CD4-positive, alpha-beta memory T cell (primary cell): ENCODE measurements around the gene TAS1R3. TPM values are rescaled to one million over a fixed set of nuclear protein-coding genes. Genes with fewer than 3 reads are reported as not detected.

Experiments
- CTCF ChIA-PET: fragments of 350-600 bp; sonication (Branson Sonifier 250); formaldehyde crosslinking; loops from one replicate; lab custom pipeline; 2021; ENCODE audit warnings: inconsistent platforms; ENCODE audit not compliant: partially characterized antibody; lab: Charles Lee
- POLR2A ChIA-PET: fragments of 350-600 bp; sonication (Branson Sonifier 250); formaldehyde crosslinking; loops from one replicate; lab custom pipeline; 2021; ENCODE audit not compliant: partially characterized antibody; lab: Charles Lee
- DNase-seq, 5 donors: peaks; one replicate each; pipeline versions ENCODE4 v3.0.0 to v3.0.0-alpha.2; 2020 to 2022; ENCODE audit warnings: mixed read lengths in 1 of 5
- H3K27ac ChIP-seq: one replicate; pipeline ENCODE4 v1.7.0; 2013; ENCODE audit warnings: low read depth, low read length
- H3K27me3 ChIP-seq: 2 replicates; pipeline ENCODE4 v1.7.0; 2013; ENCODE audit warnings: mild to moderate bottlenecking, low read length, moderate library complexity; ENCODE audit not compliant: insufficient read depth
- H3K36me3 ChIP-seq: 2 replicates; pipeline ENCODE4 v1.7.0; 2013; ENCODE audit warnings: mild to moderate bottlenecking, low read length, moderate library complexity; ENCODE audit not compliant: insufficient read depth
- H3K4me1 ChIP-seq: 2 replicates; pipeline ENCODE4 v1.7.0; 2013; ENCODE audit warnings: mild to moderate bottlenecking, low read length, moderate library complexity; ENCODE audit not compliant: insufficient read depth
- H3K4me3 ChIP-seq, 2 donors: one replicate each; pipeline ENCODE4 v1.7.0; 2013; ENCODE audit warnings: low read length in 2 of 2, mild to moderate bottlenecking in 1 of 2
- H3K9me3 ChIP-seq, 2 donors: one replicate each; pipeline ENCODE4 v1.7.0; 2013; ENCODE audit warnings: low read length in 2 of 2, control low read depth in 1 of 2; ENCODE audit not compliant: control insufficient read depth in 1 of 2
- H3K27ac Mint-ChIP-seq, 7 donors: one replicate each; pipeline ENCODE4 v1.8.0; 2020 to 2021; ENCODE audit warnings: mixed read lengths in 7 of 7, mild to moderate bottlenecking in 6 of 7, inconsistent platforms in 3 of 7, moderate library complexity in 3 of 7
- H3K27me3 Mint-ChIP-seq, 2 donors: one replicate each; pipeline ENCODE4 v1.8.0; 2020 to 2021; ENCODE audit warnings: mixed read lengths in 2 of 2
- H3K36me3 Mint-ChIP-seq, 2 donors: one replicate each; pipeline ENCODE4 v1.8.0; 2020 to 2021; ENCODE audit warnings: mixed read lengths in 2 of 2, inconsistent platforms in 1 of 2, mild to moderate bottlenecking in 1 of 2
- H3K4me1 Mint-ChIP-seq, 4 donors: one replicate each; pipeline ENCODE4 v1.8.0; 2020 to 2021; ENCODE audit warnings: mixed read lengths in 4 of 4, mild to moderate bottlenecking in 1 of 4
- H3K4me3 Mint-ChIP-seq, 8 donors: one replicate each; pipeline ENCODE4 v1.8.0; 2020 to 2021; ENCODE audit warnings: mixed read lengths in 8 of 8, mild to moderate bottlenecking in 7 of 8, moderate library complexity in 6 of 8, inconsistent platforms in 3 of 8
- H3K9me3 Mint-ChIP-seq, 8 donors: one replicate each; pipeline ENCODE4 v1.8.0; 2020 to 2021; ENCODE audit warnings: mixed read lengths in 8 of 8, mild to moderate bottlenecking in 5 of 8, inconsistent platforms in 3 of 8, moderate library complexity in 1 of 8
- intact Hi-C: fragments of 100-400 bp; cut with micrococcal nuclease; formaldehyde crosslinking; loops from one replicate; pipeline ENCODE4 v1.15.1; 2023
- polyA plus RNA-seq, 2 donors: library from polyadenylated mRNA; unstranded; fragments of 300-500 nt; fragmentation: Illumina TruSeq; gene quantifications; one replicate each; pipeline ENCODE4 v1.2.3, GENCODE V29; 2021
- total RNA-seq, 2 experiments: library from RNA; stranded (reverse); gene quantifications; one replicate each; pipeline ENCODE4 v1.2.3, GENCODE V29; 2021

The TAS1R3 gene
- total and polyA plus RNA-seq, 4 experiments from 2014 or later, result 0.47 to 1.5 (median 1.5) TPM; not detected in 1

- no peaks in the 10 kb centered on the region for H3K4me1 ChIP-seq
- Mint-ChIP-seq H3K4me1 (peaks cover 0 to 1% (median 0%) of the 10 kb centered on the region in 4 donors), H3K4me3 (no peak overlapping the region), H3K36me3 (no peaks in the 10 kb centered on the region), H3K27ac (no peak overlapping the region), H3K9me3 (no peaks in the 10 kb centered on the region), H3K27me3 (no peaks in the 10 kb centered on the region)
- ChIA-PET CTCF (interaction anchor here (2.1 kb wide), 1 partner anchor 163 kb away, joined by 6 read pairs; no protein-coding TSS in a partner anchor), POLR2A (no interaction called here)
- no peak overlapping the region for H3K4me3 ChIP-seq
- no peaks in the 10 kb centered on the region for H3K36me3 ChIP-seq
- H3K27ac ChIP-seq, result no peak overlapping the region
- intact Hi-C loops, result no loop called here
- peak in 1 of 5 donors; percentile 22 for DNase-seq
- no peaks in the 10 kb centered on the region for H3K27me3 ChIP-seq
- H3K9me3 ChIP-seq, result no peaks in the 10 kb centered on the region
These were observed 45.3 kb upstream of the TAS1R3 start for GRCh38 chr1:1285611-1286311.

GRCh38 chr1:1286313-1287261 lies 44.5 kb upstream of the TAS1R3 start:
- intact Hi-C loops, result no loop called here
- CTCF ChIA-PET, result interaction anchor here (1.2 to 2.1 kb wide), 2 partner anchors 13 to 164 kb away, joined by 3 to 6 read pairs; no protein-coding TSS in a partner anchor
- H3K9me3 ChIP-seq, result no peaks in the 10 kb centered on the region

GRCh38 chr1:1287288-1288110 lies 43.6 kb upstream of the TAS1R3 start:
- POLR2A ChIA-PET, result no interaction called here
- Histone ChIP-seq H3K27me3 (no peaks in the 10 kb centered on the region), H3K9me3 (no peaks in the 10 kb centered on the region), H3K27ac (no peak overlapping the region), H3K36me3 (no peaks in the 10 kb centered on the region), H3K4me3 (no peak overlapping the region), H3K4me1 (no peaks in the 10 kb centered on the region)
- Mint-ChIP-seq H3K27ac (no peak overlapping the region), H3K4me3 (no peak overlapping the region), H3K27me3 (no peaks in the 10 kb centered on the region), H3K4me1 (peaks cover 0 to 4% (median under 1%) of the 10 kb centered on the region in 4 donors), H3K9me3 (no peaks in the 10 kb centered on the region), H3K36me3 (no peaks in the 10 kb centered on the region)
- intact Hi-C loops, result no loop called here
- peak in 1 of 5 donors; percentile 22 for DNase-seq
- CTCF ChIA-PET, result interaction anchor here (1.2 to 2.1 kb wide), 2 partner anchors 12 to 165 kb away, joined by 3 to 6 read pairs; no protein-coding TSS in a partner anchor

More at GRCh38 chr1:1286313-1287261, 44.5 kb upstream of the TAS1R3 start:
- no peak overlapping the region for H3K27ac ChIP-seq
- no peak overlapping the region for H3K4me3 Mint-ChIP-seq
- POLR2A ChIA-PET, result no interaction called here
- H3K4me1 ChIP-seq, result no peaks in the 10 kb centered on the region
- H3K36me3 Mint-ChIP-seq, result no peaks in the 10 kb centered on the region
- H3K4me1 Mint-ChIP-seq, result peaks cover 0 to 1% (median 0%) of the 10 kb centered on the region in 4 donors
- H3K4me3 ChIP-seq, result no peak overlapping the region
- H3K27me3 Mint-ChIP-seq, result no peaks in the 10 kb centered on the region
- no peak overlapping the region for H3K27ac Mint-ChIP-seq
- no peaks in the 10 kb centered on the region for H3K27me3 ChIP-seq
- peak in 1 of 5 donors; percentile 24 for DNase-seq
- no peaks in the 10 kb centered on the region for H3K9me3 Mint-ChIP-seq
- no peaks in the 10 kb centered on the region for H3K36me3 ChIP-seq

- ChIA-PET CTCF (interaction anchor here (0.7 to 3.2 kb wide), 4 partner anchors 8 to 306 kb away, joined by 3 to 57 read pairs (median 4); no protein-coding TSS in a partner anchor), POLR2A (interaction anchor here (0.7 kb wide), 1 partner anchor 17 kb away, joined by 3 read pairs; the partner anchor contains the start of gene UBE2J2)
- Histone ChIP-seq H3K4me1 (no peaks in the 10 kb centered on the region), H3K9me3 (no peaks in the 10 kb centered on the region), H3K4me3 (no peak overlapping the region), H3K36me3 (no peaks in the 10 kb centered on the region), H3K27me3 (no peaks in the 10 kb centered on the region), H3K27ac (no peak overlapping the region)
- Mint-ChIP-seq H3K4me1 (peaks cover 0 to 3% (median under 1%) of the 10 kb centered on the region in 4 donors), H3K9me3 (no peaks in the 10 kb centered on the region), H3K27me3 (no peaks in the 10 kb centered on the region), H3K27ac (no peak overlapping the region), H3K4me3 (no peak overlapping the region), H3K36me3 (no peaks in the 10 kb centered on the region)
- DNase-seq, result peak; percentile 40 to 71 (median 56)
- intact Hi-C loops, result loop anchor here (5.0 kb wide), 1 partner anchor 308 kb away; the partner anchor contains the start of gene PERM1
These were observed 40.8 kb upstream of the TAS1R3 start for GRCh38 chr1:1290238-1290731.

- H3K9me3 ChIP-seq, result no peaks in the 10 kb centered on the region
- H3K27ac ChIP-seq, result no peak overlapping the region
- H3K27me3 ChIP-seq, result no peaks in the 10 kb centered on the region
- H3K4me1 Mint-ChIP-seq, result peaks cover 0 to 3% (median under 1%) of the 10 kb centered on the region in 4 donors
- no peaks in the 10 kb centered on the region for H3K36me3 Mint-ChIP-seq
- H3K27ac Mint-ChIP-seq, result no peak overlapping the region
- intact Hi-C loops, result loop anchor here (5.0 kb wide), 1 partner anchor 309 kb away; the partner anchor contains the start of gene PERM1
- no peak overlapping the region for H3K4me3 Mint-ChIP-seq
- no peak overlapping the region for H3K4me3 ChIP-seq
- POLR2A ChIA-PET, result interaction anchor here (0.6 to 1.6 kb wide), 4 partner anchors 14 to 169 kb away, joined by 3 to 9 read pairs (median 3); partner anchors contain the start of gene UBE2J2
- H3K4me1 ChIP-seq, result no peaks in the 10 kb centered on the region
- peak in 1 of 5 donors; percentile 14 for DNase-seq
- H3K9me3 Mint-ChIP-seq, result no peaks in the 10 kb centered on the region
- no peaks in the 10 kb centered on the region for H3K27me3 Mint-ChIP-seq
- CTCF ChIA-PET, result interaction anchor here (0.7 to 3.2 kb wide), 7 partner anchors 9 to 307 kb away, joined by 3 to 57 read pairs (median 3); no protein-coding TSS in a partner anchor
- H3K36me3 ChIP-seq, result no peaks in the 10 kb centered on the region
These were observed 40.0 kb upstream of the TAS1R3 start for GRCh38 chr1:1291023-1291528.
